ENCODE measurements around the gene SYNE3.

GRCh38 chr14:95531473-95531872 lies 15.0 kb upstream of the SYNE3 start:
- TF ChIP-seq CTCF (conservative IDR thresholded peaks at IDR 0.05; ENCODE audit: low read depth, low read length): no peak
- TF ChIP-seq EZH2 (IDR thresholded peaks at IDR 0.05; ENCODE audit: low read length, unreplicated experiment): no peak
- TF ChIP-seq EZH2phosphoT487 (IDR thresholded peaks at IDR 0.05; ENCODE audit: borderline replicate concordance, low read length): no peak
